DOHH2 (cell line): ENCODE measurements around the gene TPCN2.

Source experiments
- CTCF ChIP-seq: fragments of 200-600 bp; sonication (generic); IDR thresholded peaks from one replicate; pipeline ENCODE4 v1.5.1; 2014; ENCODE audit warnings: antibody characterized with exemption, mild to moderate bottlenecking, low read depth, low read length; ENCODE audit not compliant: poor library complexity, severe bottlenecking
- EZH2phosphoT487 ChIP-seq: fragments of 200-600 bp; sonication (generic); IDR thresholded peaks from 2 replicates; pipeline ENCODE4 v1.6.1; 2017; ENCODE audit warnings: borderline replicate concordance, mild to moderate bottlenecking, antibody characterized with exemption, low read length, moderate library complexity, mixed read lengths

GRCh38 chr11:69062873-69063651, 14.3 kb downstream of the TPCN2 start:
- no peak for TF ChIP-seq CTCF
- TF ChIP-seq EZH2phosphoT487, result no peak
